BJ (cell line): ENCODE measurements around the gene VWA8. TPM values are rescaled to one million over a fixed set of nuclear protein-coding genes. Genes with fewer than 3 reads are reported as not detected.

Source experiments
- CTCF ChIA-PET: fragments of 350-600 bp; formaldehyde crosslinking; extraction: SDS; loops from one replicate; lab custom pipeline; 2021; ENCODE audit warnings: antibody characterized with exemption, inconsistent platforms; lab: Yijun Ruan, JAX
- POLR2A ChIA-PET: fragments of 300-600 bp; sonication (Branson Sonifier 250); formaldehyde crosslinking; extraction: SDS; loops from one replicate; lab custom pipeline; 2021; ENCODE audit warnings: antibody characterized with exemption; lab: Charles Lee
- DNase-seq: peaks from one replicate; pipeline ENCODE4 v3.0.0-alpha.2; 2011; ENCODE audit warnings: low read depth
- H3K27me3 ChIP-seq: 2 replicates; pipeline ENCODE4 v1.6.0; 2011; ENCODE audit warnings: low read length; ENCODE audit not compliant: control insufficient read depth, insufficient read depth
- H3K36me3 ChIP-seq: 2 replicates; pipeline ENCODE4 v1.5.1; 2011; ENCODE audit warnings: low read length; ENCODE audit not compliant: control insufficient read depth, insufficient read depth
- H3K4me3 ChIP-seq: 2 replicates; pipeline ENCODE4 v1.5.1; 2011; ENCODE audit warnings: low read depth, mild to moderate bottlenecking, control low read depth, low read length
- polyA plus RNA-seq: library from polyadenylated mRNA; depleted of rRNA; stranded (reverse); fragments of >200 nt; gene quantifications from 2 replicates; pipeline ENCODE4 v1.2.3, GENCODE V29; 2011
- TF ChIP-seq, protein P1 (sequence below): IDR thresholded peaks from 2 replicates; pipeline ENCODE4 v1.5.1; 2011; ENCODE audit warnings: low read depth, mild to moderate bottlenecking, control low read depth, inconsistent platforms, low read length, moderate library complexity; ENCODE audit not compliant: insufficient read depth

Gene VWA8
- polyA plus RNA-seq, 1 experiment, result 5.9 TPM

GRCh38 chr13:41782086-41782485 is 178.8 kb downstream of the VWA8 start:
- Histone ChIP-seq H3K4me3 (no peak overlapping the region), H3K27me3 (no peaks in the 10 kb centered on the region), H3K36me3 (no peaks in the 10 kb centered on the region; the same call in 1 of the 2 replicates)
- CTCF ChIA-PET, result no interaction called here
- DNase-seq, result no peak
- TF ChIP-seq, protein P1, sequence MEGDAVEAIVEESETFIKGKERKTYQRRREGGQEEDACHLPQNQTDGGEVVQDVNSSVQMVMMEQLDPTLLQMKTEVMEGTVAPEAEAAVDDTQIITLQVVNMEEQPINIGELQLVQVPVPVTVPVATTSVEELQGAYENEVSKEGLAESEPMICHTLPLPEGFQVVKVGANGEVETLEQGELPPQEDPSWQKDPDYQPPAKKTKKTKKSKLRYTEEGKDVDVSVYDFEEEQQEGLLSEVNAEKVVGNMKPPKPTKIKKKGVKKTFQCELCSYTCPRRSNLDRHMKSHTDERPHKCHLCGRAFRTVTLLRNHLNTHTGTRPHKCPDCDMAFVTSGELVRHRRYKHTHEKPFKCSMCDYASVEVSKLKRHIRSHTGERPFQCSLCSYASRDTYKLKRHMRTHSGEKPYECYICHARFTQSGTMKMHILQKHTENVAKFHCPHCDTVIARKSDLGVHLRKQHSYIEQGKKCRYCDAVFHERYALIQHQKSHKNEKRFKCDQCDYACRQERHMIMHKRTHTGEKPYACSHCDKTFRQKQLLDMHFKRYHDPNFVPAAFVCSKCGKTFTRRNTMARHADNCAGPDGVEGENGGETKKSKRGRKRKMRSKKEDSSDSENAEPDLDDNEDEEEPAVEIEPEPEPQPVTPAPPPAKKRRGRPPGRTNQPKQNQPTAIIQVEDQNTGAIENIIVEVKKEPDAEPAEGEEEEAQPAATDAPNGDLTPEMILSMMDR, result no peak
- POLR2A ChIA-PET, result no interaction called here

GRCh38 chr13:41780715-41781706 is 179.9 kb downstream of the VWA8 start:
- no peaks in the 10 kb centered on the region for H3K27me3 ChIP-seq
- no peaks in the 10 kb centered on the region; the same call in 1 of the 2 replicates for H3K36me3 ChIP-seq
- peak overlapping the region; percentile 22 for H3K4me3 ChIP-seq
- ChIA-PET CTCF (interaction anchor here (1.3 to 2.2 kb wide), 2 partner anchors 18 to 113 kb away, joined by 3 to 7 read pairs; no protein-coding TSS in a partner anchor), POLR2A (no interaction called here)
- TF ChIP-seq, protein P1, result no peak
- DNase-seq, result peak; percentile 63

DNA sequence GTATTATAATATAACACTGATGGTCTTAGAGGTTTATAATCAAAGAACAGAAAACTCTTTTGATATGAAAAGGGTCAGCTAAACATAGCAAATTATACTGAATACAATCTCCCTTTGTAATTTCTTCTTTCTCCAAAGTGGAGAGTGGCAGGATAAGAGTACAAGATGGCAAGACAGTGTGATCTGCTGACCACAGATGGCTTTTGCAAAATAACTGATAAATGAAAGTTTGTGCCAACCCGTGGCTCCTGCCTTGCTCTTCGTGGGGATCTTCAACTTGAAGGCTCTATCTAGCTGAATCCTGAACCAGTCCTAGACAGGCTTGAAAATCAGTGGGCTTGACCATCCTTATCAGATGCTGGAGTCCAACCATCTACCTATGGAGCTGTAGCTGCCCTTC is 185.7 kb downstream of the VWA8 start:
- POLR2A ChIA-PET, result no interaction called here
- no peak for DNase-seq
- no peaks in the 10 kb centered on the region for H3K27me3 ChIP-seq
- CTCF ChIA-PET, result interaction anchor here (1.2 kb wide), 1 partner anchor 73 kb away, joined by 3 read pairs; no protein-coding TSS in a partner anchor
- H3K36me3 ChIP-seq, result no peaks in the 10 kb centered on the region; the same call in 1 of the 2 replicates
- H3K4me3 ChIP-seq, result no peak overlapping the region
- TF ChIP-seq, protein P1, result no peak

DNA sequence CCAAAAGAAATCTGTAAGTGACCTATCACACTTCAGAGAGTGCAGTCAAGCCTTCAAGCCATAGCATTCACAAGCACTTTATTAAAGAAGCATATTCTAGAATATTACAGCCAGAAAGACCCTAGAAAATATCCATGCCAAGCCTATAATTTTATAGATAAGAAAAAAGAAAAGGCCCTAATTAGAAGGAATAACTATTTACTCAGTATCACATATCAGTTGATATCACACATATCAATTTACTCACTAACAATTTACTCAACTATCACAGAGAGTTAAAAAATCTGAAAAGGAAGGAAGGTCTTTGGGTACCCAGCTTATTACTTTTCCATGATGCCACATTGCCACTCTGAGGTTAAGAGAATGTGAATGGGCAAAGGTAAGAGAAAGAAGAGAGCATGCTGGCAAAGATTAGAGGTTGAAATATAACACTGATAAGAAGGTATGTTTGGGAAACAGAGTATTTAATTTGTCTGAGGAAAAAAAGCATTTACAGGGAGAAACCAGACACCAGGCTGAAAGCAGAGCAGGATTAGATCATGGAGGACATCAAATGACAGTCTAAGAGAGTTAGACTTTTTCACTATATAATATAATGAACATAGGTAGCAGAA is 186.2 kb downstream of the VWA8 start:
- Histone ChIP-seq H3K4me3 (no peak overlapping the region), H3K27me3 (no peaks in the 10 kb centered on the region), H3K36me3 (no peaks in the 10 kb centered on the region; the same call in 1 of the 2 replicates)
- ChIA-PET POLR2A (no interaction called here), CTCF (interaction anchor here (1.2 to 1.4 kb wide), 2 partner anchors 11 to 74 kb away, joined by 3 to 4 read pairs; no protein-coding TSS in a partner anchor)
- no peak for DNase-seq
- TF ChIP-seq, protein P1, result no peak

GRCh38 chr13:41767801-41768200 is 193.1 kb downstream of the VWA8 start:
- no peak overlapping the region for H3K4me3 ChIP-seq
- no peak for DNase-seq
- H3K36me3 ChIP-seq, result no peaks in the 10 kb centered on the region
- ChIA-PET CTCF (interaction anchor here (0.6 kb wide), 1 partner anchor 22 kb away, joined by 3 read pairs; no protein-coding TSS in a partner anchor), POLR2A (no interaction called here)
- no peaks in the 10 kb centered on the region for H3K27me3 ChIP-seq
- TF ChIP-seq, protein P1, result no peak
